HCT116 (cell line): ENCODE results near the gene CWC22. TPM values are rescaled to one million over a fixed set of nuclear protein-coding genes. Genes with fewer than 3 reads are reported as not detected.

Experiments used
- ATAC-seq: fragments of 200-7000 bp; cut with Tn5 transposase; 2 replicates; pipeline ENCODE4 v1.9.1; 2020; ENCODE audit warnings: mild to moderate bottlenecking, moderate library complexity
- BruUV-seq: library from RNA; stranded (reverse); fragments of 400-500 nt; replicated peaks from 2 replicates; lab custom pipeline; 2021; lab: Mats Ljungman, UMichigan
- CTCF ChIA-PET: fragments of 300-600 bp; sonication (Branson Sonifier 250); formaldehyde crosslinking; loops from one replicate; lab custom pipeline; 2021; ENCODE audit warnings: antibody characterized with exemption; lab: Charles Lee
- POLR2A ChIA-PET: fragments of 300-600, 350-600 bp; sonication (Branson Sonifier 250); formaldehyde crosslinking; loops from one replicate; lab custom pipeline; 2021; ENCODE audit warnings: antibody characterized with exemption; lab: Charles Lee
- RAD21 ChIA-PET, 2 experiments: fragments of 300-600 bp; sonication (Branson Sonifier 250); formaldehyde crosslinking; loops; one replicate each; lab custom pipeline; 2023; ENCODE audit warnings: low total read pairs in 2 of 2; ENCODE audit not compliant: uncharacterized antibody in 2 of 2, unreplicated experiment in 2 of 2, low non-redundant PET in 1 of 2; lab: Charles Lee
- DNase-seq: peaks from one replicate; pipeline ENCODE4 v3.0.0-alpha.2; 2010; ENCODE audit warnings: low read depth, low spot score
- H2AFZ ChIP-seq: fragments of 200-600 bp; shearing (Covaris generic), sonication (generic); 2 replicates; pipeline ENCODE4 v1.6.1; 2017; ENCODE audit warnings: low read depth, mixed run types, mixed read lengths, antibody characterized with exemption, low read length; ENCODE audit not compliant: poor library complexity, severe bottlenecking
- H3K27ac ChIP-seq: 2 replicates; pipeline ENCODE4 v1.5.1; 2012; ENCODE audit warnings: low read depth, low read length
- H3K27me3 ChIP-seq: fragments of 200-600 bp; sonication (generic); 2 replicates; pipeline ENCODE4 v1.6.1; 2016; ENCODE audit warnings: mixed run types, low read length, mixed read lengths; ENCODE audit not compliant: insufficient read depth
- H3K36me3 ChIP-seq, 2 experiments: fragments of 200-500 bp in 1 of 2; fragments of 200-600 bp in 1 of 2; sonication (Bioruptor generic) in 1 of 2; sonication (generic) in 1 of 2; 2 replicates each; pipeline versions ENCODE4 v1.5.1 to v1.6.1; 2014 to 2016; ENCODE audit warnings: low read length in 2 of 2, inconsistent platforms in 1 of 2, mixed read lengths in 1 of 2, mixed run types in 1 of 2; ENCODE audit not compliant: insufficient read depth in 2 of 2, control insufficient read depth in 1 of 2
- H3K4me1 ChIP-seq, 2 experiments: fragments of 200-600 bp in 1 of 2; sonication (generic) in 1 of 2; 2 replicates each; pipeline versions ENCODE4 v1.5.1 to v1.6.1; 2012 to 2017; ENCODE audit warnings: low read length in 2 of 2, inconsistent platforms in 1 of 2, mild to moderate bottlenecking in 1 of 2, mixed read lengths in 1 of 2, mixed run types in 1 of 2, moderate library complexity in 1 of 2; ENCODE audit not compliant: insufficient read depth in 2 of 2, control insufficient read depth in 1 of 2
- H3K4me2 ChIP-seq: fragments of 200-600 bp; sonication (generic); 2 replicates; pipeline ENCODE4 v1.6.1; 2017; ENCODE audit warnings: mixed run types, low read length, mixed read lengths
- H3K4me3 ChIP-seq, 2 experiments: fragments of 200-600 bp in 1 of 2; sonication (generic) in 1 of 2; replicated peaks in 1 of 2; 2 replicates each; pipeline ENCODE4 v1.5.1; 2011 to 2016; ENCODE audit warnings: low read length in 2 of 2, control low read depth in 1 of 2, low read depth in 1 of 2, mild to moderate bottlenecking in 1 of 2, mixed read lengths in 1 of 2, mixed run types in 1 of 2
- H3K79me2 ChIP-seq: fragments of 200-600 bp; sonication (generic); 2 replicates; pipeline ENCODE4 v1.6.1; 2017; ENCODE audit warnings: mild to moderate bottlenecking, mixed run types, low read length, moderate library complexity, mixed read lengths; ENCODE audit not compliant: insufficient read depth
- H3K9ac ChIP-seq: fragments of 200-600 bp; sonication (generic); 2 replicates; pipeline ENCODE4 v1.6.1; 2016; ENCODE audit warnings: low read length, mixed read lengths
- H3K9me2 ChIP-seq: fragments of 200-600 bp; sonication (generic), shearing (Covaris generic); 2 replicates; pipeline ENCODE4 v1.6.1; 2017; ENCODE audit warnings: mixed run types, mild to moderate bottlenecking, moderate library complexity; ENCODE audit not compliant: insufficient read depth
- H3K9me3 ChIP-seq, 2 experiments: fragments of 200-500 bp in 1 of 2; fragments of 200-600 bp in 1 of 2; sonication (Bioruptor generic) in 1 of 2; sonication (generic) in 1 of 2; 2 replicates each; pipeline ENCODE4 v1.6.1; 2014 to 2017; ENCODE audit warnings: low read length in 2 of 2, mixed read lengths in 2 of 2, inconsistent platforms in 1 of 2, low read depth in 1 of 2, mild to moderate bottlenecking in 1 of 2, mixed run types in 1 of 2, moderate library complexity in 1 of 2; ENCODE audit not compliant: control insufficient read depth in 1 of 2, insufficient read depth in 1 of 2
- H4K20me1 ChIP-seq: fragments of 200-600 bp; sonication (generic), shearing (Covaris generic); 2 replicates; pipeline ENCODE4 v1.6.1; 2017; ENCODE audit warnings: mixed run types, mild to moderate bottlenecking, moderate library complexity; ENCODE audit not compliant: insufficient read depth
- CBX3 ChIP-seq: IDR thresholded peaks from 2 replicates; pipeline ENCODE4 v1.6.1; 2012; ENCODE audit warnings: low read depth
- EGR1 ChIP-seq: IDR thresholded peaks from 2 replicates; pipeline ENCODE4 v1.6.1; 2012; ENCODE audit warnings: low read depth
- MAX ChIP-seq: IDR thresholded peaks from 2 replicates; pipeline ENCODE4 v1.6.1; 2012
- RAD21 ChIP-seq: IDR thresholded peaks from 2 replicates; pipeline ENCODE4 v1.6.1; 2012; ENCODE audit warnings: low read depth, mild to moderate bottlenecking
- SP1 ChIP-seq: IDR thresholded peaks from 2 replicates; pipeline ENCODE4 v1.6.1; 2012; ENCODE audit warnings: low read depth
- SRF ChIP-seq: IDR thresholded peaks from 2 replicates; pipeline ENCODE4 v1.6.1; 2012; ENCODE audit warnings: low read depth
- TCF7L2 ChIP-seq: IDR thresholded peaks from 2 replicates; pipeline ENCODE4 v1.7.0; 2011; ENCODE audit warnings: borderline replicate concordance, inconsistent platforms; ENCODE audit not compliant: insufficient read depth, insufficient read length; ENCODE audit errors: extremely low read depth
- ZFX ChIP-seq: fragments of 450-650 bp; IDR thresholded peaks from 2 replicates; pipeline ENCODE4 v1.6.1; 2017
- ZNF274 ChIP-seq: fragments of 200-500 bp; sonication (Bioruptor generic); IDR thresholded peaks from 2 replicates; pipeline ENCODE4 v1.6.1; 2014; ENCODE audit warnings: mild to moderate bottlenecking, low read depth, low read length, inconsistent platforms
- intact Hi-C: fragments of 100-400 bp; cut with micrococcal nuclease; formaldehyde crosslinking; loops from 2 replicates; pipeline ENCODE4 v1.10.0; 2022
- total RNA-seq: library from RNA; stranded (reverse); gene quantifications from one replicate; pipeline ENCODE4 v1.2.1, GENCODE V29; 2021; ENCODE audit not compliant: unreplicated experiment
- TF ChIP-seq, protein P1 (sequence below): IDR thresholded peaks from 2 replicates; pipeline ENCODE4 v1.6.1; 2011; ENCODE audit warnings: mild to moderate bottlenecking, low read length, moderate library complexity; ENCODE audit not compliant: insufficient replicate concordance; ENCODE audit errors: extremely low read depth

Gene CWC22
- total RNA-seq, 1 experiment from 2014 or later = 24.7 TPM

DNA sequence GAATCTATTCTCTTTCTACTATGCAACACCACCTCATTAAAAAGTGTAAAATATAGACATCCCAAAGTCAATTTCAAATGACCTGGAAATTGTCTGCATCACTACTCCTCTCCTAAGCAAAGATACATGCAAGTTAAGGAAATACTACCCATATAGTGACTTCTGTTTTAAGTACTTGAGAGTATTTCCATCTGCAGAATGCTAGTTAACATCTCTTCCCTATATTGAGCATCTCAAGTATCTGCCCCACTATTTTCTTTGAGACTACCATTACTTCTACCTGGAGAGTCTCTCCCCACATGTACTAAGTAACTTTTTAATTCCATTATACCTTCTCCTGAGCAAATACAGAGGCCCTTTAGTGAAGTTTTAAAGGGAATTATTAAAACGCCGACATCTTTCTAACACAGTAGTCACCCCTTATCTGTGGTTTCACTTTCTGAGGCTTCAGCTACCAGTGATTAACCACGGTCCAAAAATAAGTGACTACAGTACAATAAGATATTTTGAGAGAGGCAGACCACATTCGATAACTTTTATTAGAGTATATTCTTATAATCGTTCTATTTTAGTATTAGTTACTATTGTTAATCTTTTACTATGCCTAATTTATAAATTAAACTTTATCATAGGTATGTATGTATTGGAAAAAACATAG, 21.8 kb downstream of the CWC22 start:
- POLR2A ChIA-PET = no interaction called here
- DNase-seq (no peak), ATAC-seq (no peak)
- peaks cover 12% of the 10 kb centered on the region for H3K79me2 ChIP-seq
- H3K9me3 ChIP-seq = no peaks in the 10 kb centered on the region
- peaks cover 23 to 32% of the 10 kb centered on the region in 2 experiments; a peak in 3 of 4 replicates for H3K36me3 ChIP-seq
- no peak overlapping the region for H3K9ac ChIP-seq
- no peaks in the 10 kb centered on the region for H3K4me1 ChIP-seq
- no peaks in the 10 kb centered on the region for H3K27me3 ChIP-seq
- H4K20me1 ChIP-seq = no peaks in the 10 kb centered on the region
- H3K4me2 ChIP-seq = no peak overlapping the region
- no peak overlapping the region for H3K27ac ChIP-seq
- no peak overlapping the region for H3K4me3 ChIP-seq
- intact Hi-C loops = no loop called here
- no peak for TF ChIP-seq CBX3
- TF ChIP-seq SP1 = no peak
- no peak for TF ChIP-seq RAD21
- TF ChIP-seq ZFX = no peak
- TF ChIP-seq, protein P1, sequence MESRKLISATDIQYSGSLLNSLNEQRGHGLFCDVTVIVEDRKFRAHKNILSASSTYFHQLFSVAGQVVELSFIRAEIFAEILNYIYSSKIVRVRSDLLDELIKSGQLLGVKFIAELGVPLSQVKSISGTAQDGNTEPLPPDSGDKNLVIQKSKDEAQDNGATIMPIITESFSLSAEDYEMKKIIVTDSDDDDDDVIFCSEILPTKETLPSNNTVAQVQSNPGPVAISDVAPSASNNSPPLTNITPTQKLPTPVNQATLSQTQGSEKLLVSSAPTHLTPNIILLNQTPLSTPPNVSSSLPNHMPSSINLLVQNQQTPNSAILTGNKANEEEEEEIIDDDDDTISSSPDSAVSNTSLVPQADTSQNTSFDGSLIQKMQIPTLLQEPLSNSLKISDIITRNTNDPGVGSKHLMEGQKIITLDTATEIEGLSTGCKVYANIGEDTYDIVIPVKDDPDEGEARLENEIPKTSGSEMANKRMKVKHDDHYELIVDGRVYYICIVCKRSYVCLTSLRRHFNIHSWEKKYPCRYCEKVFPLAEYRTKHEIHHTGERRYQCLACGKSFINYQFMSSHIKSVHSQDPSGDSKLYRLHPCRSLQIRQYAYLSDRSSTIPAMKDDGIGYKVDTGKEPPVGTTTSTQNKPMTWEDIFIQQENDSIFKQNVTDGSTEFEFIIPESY = no peak
- TF ChIP-seq TCF7L2 = no peak
- no peak for TF ChIP-seq ZNF274
- TF ChIP-seq MAX = no peak
- no peak for TF ChIP-seq SRF
- no peak for TF ChIP-seq EGR1
- TF ChIP-seq, all 23 proteins: peak for 0
- CTCF ChIA-PET = no interaction called here
- RAD21 ChIA-PET = no interaction called here
- Histone ChIP-seq H2AFZ (no peak overlapping the region), H3K9me2 (no peaks in the 10 kb centered on the region)
- no TSS peak for BruUV-seq
